Tibial artery (tissue), 4 donors: Measurements from ENCODE around the gene MGMT.
A peak's percentile ranks its signal among the peaks of the same experiment; 100 is the strongest.

Experiments used
- DNase-seq, 2 donors: peaks; one replicate each; pipeline ENCODE4 v3.0.0-alpha.2; 2019
- H3K27ac ChIP-seq, 2 donors: fragments of 200-600 bp; sonication (generic) in 1 of 2; 1 replicate in 1 of 2; 2 replicates in 1 of 2; pipeline ENCODE4 v1.5.1; 2018 to 2019; ENCODE audit warnings: mild to moderate bottlenecking in 1 of 2
- H3K27me3 ChIP-seq, 2 donors: fragments of 200-600 bp; sonication (generic) in 1 of 2; one replicate each; pipeline versions ENCODE4 v1.5.1 to v1.6.0; 2016 to 2019
- H3K36me3 ChIP-seq, 3 donors: fragments of 200-600 bp; sonication (generic) in 2 of 3; one replicate each; pipeline ENCODE4 v1.5.1; 2016 to 2019; ENCODE audit warnings: mild to moderate bottlenecking in 2 of 3
- H3K4me1 ChIP-seq, 4 donors: fragments of 200-600 bp; sonication (generic) in 2 of 4; 1 replicate in 3 of 4; 2 replicates in 1 of 4; pipeline ENCODE4 v1.5.1; 2016 to 2019
- H3K4me3 ChIP-seq, 2 donors: fragments of 200-600 bp; sonication (generic) in 1 of 2; 1 replicate in 1 of 2; 2 replicates in 1 of 2; pipeline ENCODE4 v1.5.1; 2018 to 2019; ENCODE audit warnings: mild to moderate bottlenecking in 2 of 2
- H3K9me3 ChIP-seq, 3 donors: fragments of 200-600 bp; sonication (generic) in 1 of 3; one replicate each; pipeline ENCODE4 v1.5.1; 2016 to 2019
- intact Hi-C: fragments of 100-400 bp; cut with DNase I; formaldehyde crosslinking; loops from one replicate; pipeline ENCODE4 v1.15.0; 2023; ENCODE audit warnings: low total_unique reads
- TF ChIP-seq, protein P1 (sequence below), 2 experiments: fragments of 200-600 bp in 1 of 2; fragments of 450-650 bp in 1 of 2; IDR thresholded peaks; one replicate each; pipeline ENCODE4 v1.5.1; 2017 to 2019; ENCODE audit warnings: antibody characterized with exemption in 2 of 2, mild to moderate bottlenecking in 1 of 2, moderate library complexity in 1 of 2

MGMT gene

DNA sequence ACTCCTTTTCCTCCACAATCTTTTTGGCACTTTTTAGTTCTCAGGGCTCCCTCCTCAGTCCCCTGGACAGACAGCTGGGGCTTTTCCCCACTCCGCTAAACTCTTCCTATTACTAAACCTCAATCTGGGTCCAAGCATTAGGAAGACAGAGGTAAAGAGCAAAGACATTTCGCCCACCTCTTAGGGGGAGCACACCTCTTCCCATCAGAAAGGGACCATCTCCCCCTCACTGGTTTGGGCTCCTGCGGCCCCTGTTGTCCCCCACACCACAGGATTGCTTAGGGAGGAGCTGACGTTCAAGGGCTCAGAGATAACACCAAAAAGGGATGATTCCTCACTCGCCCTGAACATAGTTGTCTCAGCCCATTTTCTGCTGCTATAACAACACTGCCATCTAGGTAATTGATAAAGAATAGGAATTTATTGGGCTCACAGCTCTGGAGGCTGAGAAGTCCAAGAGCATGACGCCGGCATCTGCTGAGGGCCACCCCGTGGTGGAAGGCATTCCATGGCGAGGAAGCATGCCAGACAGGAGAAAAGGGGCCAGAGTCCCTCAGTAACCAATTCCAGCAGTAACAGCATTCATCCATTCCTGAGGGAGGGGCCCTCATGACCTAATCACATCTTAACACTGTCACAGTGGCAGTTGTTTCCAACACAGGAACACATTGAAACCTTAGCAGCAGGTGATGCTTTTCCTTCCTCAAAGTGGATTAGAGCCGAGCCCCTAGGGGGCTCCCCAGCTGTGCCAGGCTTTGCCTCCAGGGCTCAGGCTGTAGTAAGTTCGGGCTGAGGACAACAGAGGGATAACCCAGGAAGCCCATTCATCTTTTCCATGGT lies 287.4 kb downstream of the MGMT start:
- intact Hi-C loops = no loop called here
- no peaks in the 10 kb centered on the region for H3K27me3 ChIP-seq
- peaks cover 0 to 5% (median 2%) of the 10 kb centered on the region in 3 donors for H3K36me3 ChIP-seq
- no peak overlapping the region for H3K4me3 ChIP-seq
- no peak overlapping the region for H3K27ac ChIP-seq
- TF ChIP-seq, protein P1, sequence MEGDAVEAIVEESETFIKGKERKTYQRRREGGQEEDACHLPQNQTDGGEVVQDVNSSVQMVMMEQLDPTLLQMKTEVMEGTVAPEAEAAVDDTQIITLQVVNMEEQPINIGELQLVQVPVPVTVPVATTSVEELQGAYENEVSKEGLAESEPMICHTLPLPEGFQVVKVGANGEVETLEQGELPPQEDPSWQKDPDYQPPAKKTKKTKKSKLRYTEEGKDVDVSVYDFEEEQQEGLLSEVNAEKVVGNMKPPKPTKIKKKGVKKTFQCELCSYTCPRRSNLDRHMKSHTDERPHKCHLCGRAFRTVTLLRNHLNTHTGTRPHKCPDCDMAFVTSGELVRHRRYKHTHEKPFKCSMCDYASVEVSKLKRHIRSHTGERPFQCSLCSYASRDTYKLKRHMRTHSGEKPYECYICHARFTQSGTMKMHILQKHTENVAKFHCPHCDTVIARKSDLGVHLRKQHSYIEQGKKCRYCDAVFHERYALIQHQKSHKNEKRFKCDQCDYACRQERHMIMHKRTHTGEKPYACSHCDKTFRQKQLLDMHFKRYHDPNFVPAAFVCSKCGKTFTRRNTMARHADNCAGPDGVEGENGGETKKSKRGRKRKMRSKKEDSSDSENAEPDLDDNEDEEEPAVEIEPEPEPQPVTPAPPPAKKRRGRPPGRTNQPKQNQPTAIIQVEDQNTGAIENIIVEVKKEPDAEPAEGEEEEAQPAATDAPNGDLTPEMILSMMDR (IDR thresholded peaks at IDR 0.05) = no peak
- H3K4me1 ChIP-seq = peaks cover 0 to 2% (median 0%) of the 10 kb centered on the region in 4 donors
- no peak for DNase-seq
- peaks cover 2 to 20% (median 10%) of the 10 kb centered on the region in 3 donors for H3K9me3 ChIP-seq

DNA sequence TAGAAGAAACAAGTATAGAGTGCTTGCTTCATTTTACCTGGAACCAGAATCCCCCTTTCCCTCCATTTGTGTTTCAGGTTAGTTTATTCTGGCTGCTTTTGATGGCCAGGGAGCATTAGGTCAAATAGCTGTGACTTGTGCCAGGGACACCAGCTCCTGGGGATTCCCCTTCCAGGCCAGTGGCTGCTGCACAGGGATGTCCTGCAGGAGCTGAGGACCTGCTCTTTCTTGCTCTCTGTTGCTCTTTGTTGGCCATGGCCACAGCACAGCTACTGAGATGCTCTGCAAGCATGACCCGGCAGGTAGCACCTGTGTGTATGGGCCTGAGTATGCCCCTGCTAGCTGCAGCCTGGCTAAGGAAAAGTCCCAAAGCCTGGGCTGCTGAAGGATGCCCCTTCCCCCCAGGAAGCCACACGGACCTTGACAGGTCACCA lies 288.1 kb downstream of the MGMT start:
- Histone ChIP-seq H3K4me3 (no peak overlapping the region), H3K27ac (no peak overlapping the region), H3K27me3 (no peaks in the 10 kb centered on the region), H3K36me3 (peaks cover 6 to 12% (median 9%) of the 10 kb centered on the region in 3 donors), H3K4me1 (peaks cover 0 to 2% (median 0%) of the 10 kb centered on the region in 4 donors), H3K9me3 (peaks cover 2 to 18% (median 10%) of the 10 kb centered on the region in 3 donors)
- intact Hi-C loops = no loop called here
- TF ChIP-seq, protein P1 (IDR thresholded peaks at IDR 0.05) = no peak
- DNase-seq = peak in 1 of 2 donors; percentile 11

GRCh38 chr10:129755621-129756020 lies 288.6 kb downstream of the MGMT start:
- H3K27me3 ChIP-seq = no peaks in the 10 kb centered on the region
- H3K4me1 ChIP-seq = peaks cover 0 to 2% (median 0%) of the 10 kb centered on the region in 4 donors
- no peak overlapping the region for H3K27ac ChIP-seq
- no peak overlapping the region for H3K4me3 ChIP-seq
- DNase-seq = no peak
- intact Hi-C loops = no loop called here
- peaks cover 6 to 17% (median 14%) of the 10 kb centered on the region in 3 donors for H3K36me3 ChIP-seq
- TF ChIP-seq, protein P1 (IDR thresholded peaks at IDR 0.05) = no peak
- peaks cover 2 to 18% (median 10%) of the 10 kb centered on the region in 3 donors for H3K9me3 ChIP-seq

DNA sequence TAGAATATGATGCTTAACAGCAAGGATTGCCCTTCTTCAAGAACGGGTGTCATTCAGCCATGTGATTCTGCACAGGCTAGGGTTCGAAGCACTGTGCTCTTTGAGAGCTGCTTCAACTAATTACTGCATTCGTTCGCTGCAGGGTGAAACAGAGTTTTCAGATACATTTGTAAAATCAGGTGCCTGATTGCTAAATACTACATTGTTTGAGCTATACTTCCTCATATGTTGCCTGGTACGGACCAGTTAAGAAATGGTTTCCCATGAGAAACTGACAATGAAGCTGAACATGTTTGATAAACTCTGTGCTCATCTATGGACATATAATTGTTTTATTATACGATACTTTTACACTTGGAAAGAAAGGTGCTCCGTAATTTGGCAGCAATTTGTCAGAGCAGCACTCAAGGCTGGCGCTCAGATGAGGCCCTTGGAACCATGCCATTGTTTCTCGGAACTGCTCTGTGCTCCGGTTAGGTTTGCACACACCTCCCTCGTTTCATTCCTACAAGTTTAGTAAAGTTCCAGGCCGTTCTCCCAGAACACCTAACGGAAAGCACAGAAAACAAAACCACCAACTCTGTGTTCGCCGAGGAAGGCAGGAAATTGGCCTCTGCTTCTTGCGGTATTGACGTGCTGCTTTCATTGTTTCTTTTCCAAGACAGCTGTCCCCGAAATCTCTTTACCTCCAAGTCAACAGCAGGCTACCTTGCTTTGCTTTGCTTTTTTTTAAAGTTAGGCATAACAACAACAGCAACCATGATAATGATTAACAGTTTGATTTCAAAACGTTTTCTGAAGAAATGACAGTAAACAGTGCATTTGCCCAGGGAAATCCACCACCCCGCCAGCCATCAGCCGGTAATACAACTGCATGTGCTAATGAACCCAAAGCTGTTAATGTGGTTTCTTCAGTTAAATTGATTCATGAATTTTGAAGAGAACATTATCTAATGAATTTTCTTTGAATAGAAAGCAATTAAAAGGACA lies 290.2 kb downstream of the MGMT start:
- DNase-seq = peak in 1 of 2 donors; percentile 34
- Histone ChIP-seq H3K9me3 (peaks cover 2 to 9% (median 8%) of the 10 kb centered on the region in 3 donors), H3K4me3 (no peak overlapping the region), H3K27ac (no peak overlapping the region), H3K27me3 (no peaks in the 10 kb centered on the region), H3K36me3 (peaks cover 6 to 30% (median 16%) of the 10 kb centered on the region in 3 donors), H3K4me1 (peaks cover 0 to 2% (median 0%) of the 10 kb centered on the region in 4 donors)
- intact Hi-C loops = no loop called here
- TF ChIP-seq, protein P1 (IDR thresholded peaks at IDR 0.05) = no peak
